ENCODE measurements around the gene GABRD.

GABRD gene

GRCh38 chr1:2076826-2077225, 57.7 kb downstream of the GABRD start:
- DNase-seq (ENCODE audit: low spot score), result no peak

- DNase-seq (ENCODE audit: low spot score), result no peak
Measured at GRCh38 chr1:2078170-2078569, 59.0 kb downstream of the GABRD start.

DNA sequence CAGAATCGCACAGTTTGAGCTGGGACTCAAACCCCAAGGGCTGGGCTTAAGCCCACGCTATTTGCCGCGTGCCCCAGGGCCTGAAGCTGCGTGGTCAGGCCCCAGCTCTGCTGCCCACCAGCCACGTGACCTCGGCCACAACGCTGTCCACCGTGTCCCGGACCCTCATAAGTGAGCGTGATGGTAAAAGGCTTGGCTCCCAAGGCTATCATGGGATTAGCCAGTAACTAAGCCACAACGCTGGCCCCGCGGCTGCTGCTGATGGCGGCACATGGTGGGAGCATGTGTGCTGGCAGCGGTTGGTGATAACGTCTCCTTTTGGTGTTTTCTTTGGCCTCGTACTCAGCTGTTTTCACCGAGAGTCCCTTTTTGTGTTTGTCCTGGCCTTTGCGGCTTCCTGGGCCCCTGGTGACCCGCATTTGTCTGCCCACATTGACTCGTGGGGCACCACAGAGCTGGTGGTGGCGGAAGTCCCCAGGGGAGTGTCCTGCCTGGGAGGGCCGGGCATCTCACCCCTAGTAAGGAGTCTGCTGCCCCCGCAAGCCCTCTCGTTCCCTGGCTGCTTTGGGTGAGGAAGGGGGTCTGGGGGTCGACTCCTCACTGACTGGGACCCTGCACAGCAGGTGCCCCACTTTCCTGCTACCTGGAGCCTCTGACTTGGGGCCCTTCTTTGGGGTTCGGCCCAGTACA, 60.4 kb downstream of the GABRD start:
- DNase-seq (ENCODE audit: low spot score), result no peak

DNA sequence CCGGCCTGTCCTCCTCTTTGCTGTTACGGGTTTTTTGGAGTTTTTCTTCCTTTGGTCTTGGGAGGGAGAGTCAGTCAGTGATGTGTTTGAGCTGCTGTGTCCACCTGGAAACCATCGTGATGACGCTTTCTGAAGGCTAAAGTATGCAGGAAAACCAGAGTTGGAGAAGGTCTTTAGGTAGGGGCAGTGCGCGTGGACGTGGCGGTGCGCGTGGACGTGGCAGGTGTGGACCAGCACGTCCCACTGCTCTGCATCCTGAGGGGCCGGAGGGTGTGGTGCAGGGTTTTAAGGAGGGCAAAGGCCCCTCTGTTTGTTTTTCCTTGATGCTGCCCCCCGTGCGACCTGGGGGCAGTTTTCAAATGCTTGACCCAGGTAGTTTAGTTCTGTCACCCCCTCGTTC, 61.0 kb downstream of the GABRD start:
- DNase-seq (ENCODE audit: low spot score), result no peak

Measured in activated CD4-positive, alpha-beta T cell treated with anti-CD3 and anti-CD28 coated beads, Interleukin-2, Interleukin-4, amounts not matched to agents 100 ng/mL and 50 ng/mL, durations not matched to agents 16 hours and 8 hours (primary cell).